OCI-LY1 (cell line): ENCODE results near the gene WWC2.

Experiments used
- H2AFZ ChIP-seq: fragments of 200-600 bp; sonication (generic), shearing (Covaris generic); 2 replicates; pipeline ENCODE4 v1.6.0; 2014; ENCODE audit warnings: antibody characterized with exemption, mild to moderate bottlenecking, low read length
- H3F3A ChIP-seq: fragments of 200-600 bp; sonication (generic), shearing (Covaris generic); 2 replicates; pipeline ENCODE4 v1.6.0; 2014; ENCODE audit warnings: mild to moderate bottlenecking, antibody characterized with exemption, low read length, moderate library complexity; ENCODE audit not compliant: insufficient read depth
- H3K27ac ChIP-seq: fragments of 200-600 bp; sonication (generic); 2 replicates; pipeline ENCODE4 v1.5.1; 2014; ENCODE audit warnings: low read length, mixed run types, mild to moderate bottlenecking, low read depth; ENCODE audit not compliant: poor library complexity, severe bottlenecking
- H3K27me3 ChIP-seq: fragments of 200-600 bp; sonication (generic); 2 replicates; pipeline ENCODE4 v1.6.0; 2014; ENCODE audit warnings: antibody characterized with exemption, mild to moderate bottlenecking, low read length, moderate library complexity; ENCODE audit not compliant: insufficient read depth
- H3K36me3 ChIP-seq: fragments of 200-600 bp; sonication (generic); 2 replicates; pipeline ENCODE4 v1.6.1; 2014; ENCODE audit warnings: mild to moderate bottlenecking, antibody characterized with exemption, low read length, moderate library complexity, mixed read lengths; ENCODE audit not compliant: insufficient read depth
- H3K4me1 ChIP-seq: fragments of 200-600 bp; sonication (generic); 2 replicates; pipeline ENCODE4 v1.5.1; 2014; ENCODE audit warnings: mild to moderate bottlenecking, low read length, moderate library complexity; ENCODE audit not compliant: insufficient read depth, severe bottlenecking
- H3K4me2 ChIP-seq: fragments of 200-600 bp; sonication (generic), shearing (Covaris generic); 2 replicates; pipeline ENCODE4 v1.6.1; 2014; ENCODE audit warnings: low read length
- H3K4me3 ChIP-seq: fragments of 200-600 bp; sonication (generic); 2 replicates; pipeline ENCODE4 v1.5.1; 2014; ENCODE audit warnings: low read length, low read depth, mild to moderate bottlenecking, mixed read lengths; ENCODE audit not compliant: poor library complexity, severe bottlenecking
- H3K79me2 ChIP-seq: fragments of 200-600 bp; shearing (Covaris generic); 2 replicates; pipeline ENCODE4 v1.6.1; 2016; ENCODE audit warnings: mixed run types, low read length, mixed read lengths; ENCODE audit not compliant: insufficient read depth
- H3K9ac ChIP-seq: fragments of 200-600 bp; sonication (generic), shearing (Covaris generic); 2 replicates; pipeline ENCODE4 v1.6.1; 2014; ENCODE audit warnings: mild to moderate bottlenecking, low read length, mixed read lengths
- H3K9me2 ChIP-seq: fragments of 200-600 bp; sonication (generic), shearing (Covaris generic); 2 replicates; pipeline ENCODE4 v1.6.1; 2014; ENCODE audit warnings: low read depth, mild to moderate bottlenecking, low read length, mixed read lengths
- H3K9me3 ChIP-seq: fragments of 200-600 bp; shearing (Covaris generic); 2 replicates; pipeline ENCODE4 v1.6.1; 2014; ENCODE audit warnings: low read length, mixed read lengths
- H4K20me1 ChIP-seq: fragments of 200-600 bp; sonication (generic), shearing (Covaris generic); 2 replicates; pipeline ENCODE4 v1.6.0; 2016; ENCODE audit warnings: mild to moderate bottlenecking, low read length; ENCODE audit not compliant: insufficient read depth
- EZH2 ChIP-seq: fragments of 200-600 bp; sonication (generic), shearing (Covaris generic); IDR thresholded peaks from 2 replicates; pipeline ENCODE4 v1.8.0; 2017; ENCODE audit warnings: borderline replicate concordance, mixed run types, mild to moderate bottlenecking, antibody characterized with exemption, low read length, moderate library complexity, mixed read lengths
- TF ChIP-seq, protein P1 (sequence below): fragments of 200-600 bp; sonication (generic), shearing (Covaris generic); IDR thresholded peaks from 2 replicates; pipeline ENCODE4 v1.5.1; 2017; ENCODE audit warnings: mild to moderate bottlenecking, antibody characterized with exemption, low read length, moderate library complexity, mixed read lengths

WWC2 gene

DNA sequence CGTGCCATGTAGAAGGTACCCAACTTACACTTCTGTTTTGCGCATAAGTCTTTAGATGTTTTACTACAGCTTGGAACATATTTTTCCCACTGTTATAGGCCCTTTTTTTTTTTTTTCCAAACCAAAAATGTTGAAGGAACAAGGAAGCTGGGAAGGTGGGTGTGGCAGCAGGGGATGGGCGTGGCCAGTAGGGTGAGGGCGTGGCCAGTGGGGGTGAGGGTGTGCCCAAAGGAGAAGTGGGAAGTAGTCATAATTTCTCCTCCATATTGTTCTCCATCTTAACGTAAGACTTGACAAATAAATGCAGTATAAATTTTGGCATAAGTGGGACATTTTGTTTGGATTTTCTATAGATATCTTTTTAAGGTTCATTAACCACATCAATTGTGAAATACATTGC lies 190.6 kb downstream of the WWC2 start:
- no peaks in the 10 kb centered on the region for H3K27me3 ChIP-seq
- no peaks in the 10 kb centered on the region for H4K20me1 ChIP-seq
- no peak overlapping the region for H3K4me3 ChIP-seq
- H2AFZ ChIP-seq: no peak overlapping the region
- H3K4me2 ChIP-seq: no peak overlapping the region
- no peaks in the 10 kb centered on the region for H3K4me1 ChIP-seq
- H3K9me2 ChIP-seq: no peaks in the 10 kb centered on the region
- no peaks in the 10 kb centered on the region for H3K79me2 ChIP-seq
- no peaks in the 10 kb centered on the region for H3K36me3 ChIP-seq
- TF ChIP-seq EZH2: no peak
- no peaks in the 10 kb centered on the region for H3F3A ChIP-seq
- H3K9me3 ChIP-seq: no peaks in the 10 kb centered on the region
- H3K9ac ChIP-seq: no peak overlapping the region
- no peak overlapping the region for H3K27ac ChIP-seq

DNA sequence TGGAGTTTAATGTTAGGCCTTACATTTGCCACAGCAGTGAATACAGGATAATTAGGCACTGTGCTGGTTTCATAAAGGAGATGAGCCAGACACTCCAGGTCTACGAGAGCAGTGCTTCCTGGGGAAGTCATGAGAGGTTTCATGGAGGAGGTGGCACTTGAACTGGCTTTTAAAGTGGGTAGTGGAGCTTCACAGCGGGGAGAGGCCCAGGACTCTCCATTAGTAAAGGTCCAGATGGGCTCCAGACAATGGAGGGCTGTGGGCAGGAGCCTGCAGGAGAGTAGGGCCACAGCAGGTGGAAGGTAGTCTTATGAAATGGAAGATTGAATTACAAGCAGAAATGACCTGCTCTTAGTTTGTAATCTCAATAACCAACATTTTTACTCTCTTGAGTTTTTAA lies 192.0 kb downstream of the WWC2 start:
- Histone ChIP-seq H3K79me2 (no peaks in the 10 kb centered on the region), H3K4me1 (no peaks in the 10 kb centered on the region), H2AFZ (no peak overlapping the region), H4K20me1 (no peaks in the 10 kb centered on the region), H3K4me2 (no peak overlapping the region), H3F3A (no peaks in the 10 kb centered on the region), H3K27ac (no peak overlapping the region), H3K9ac (no peak overlapping the region), H3K9me2 (no peaks in the 10 kb centered on the region), H3K4me3 (no peak overlapping the region), H3K36me3 (no peaks in the 10 kb centered on the region), H3K27me3 (no peaks in the 10 kb centered on the region), H3K9me3 (no peaks in the 10 kb centered on the region)
- TF ChIP-seq, protein P1, sequence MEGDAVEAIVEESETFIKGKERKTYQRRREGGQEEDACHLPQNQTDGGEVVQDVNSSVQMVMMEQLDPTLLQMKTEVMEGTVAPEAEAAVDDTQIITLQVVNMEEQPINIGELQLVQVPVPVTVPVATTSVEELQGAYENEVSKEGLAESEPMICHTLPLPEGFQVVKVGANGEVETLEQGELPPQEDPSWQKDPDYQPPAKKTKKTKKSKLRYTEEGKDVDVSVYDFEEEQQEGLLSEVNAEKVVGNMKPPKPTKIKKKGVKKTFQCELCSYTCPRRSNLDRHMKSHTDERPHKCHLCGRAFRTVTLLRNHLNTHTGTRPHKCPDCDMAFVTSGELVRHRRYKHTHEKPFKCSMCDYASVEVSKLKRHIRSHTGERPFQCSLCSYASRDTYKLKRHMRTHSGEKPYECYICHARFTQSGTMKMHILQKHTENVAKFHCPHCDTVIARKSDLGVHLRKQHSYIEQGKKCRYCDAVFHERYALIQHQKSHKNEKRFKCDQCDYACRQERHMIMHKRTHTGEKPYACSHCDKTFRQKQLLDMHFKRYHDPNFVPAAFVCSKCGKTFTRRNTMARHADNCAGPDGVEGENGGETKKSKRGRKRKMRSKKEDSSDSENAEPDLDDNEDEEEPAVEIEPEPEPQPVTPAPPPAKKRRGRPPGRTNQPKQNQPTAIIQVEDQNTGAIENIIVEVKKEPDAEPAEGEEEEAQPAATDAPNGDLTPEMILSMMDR: no peak
- no peak for TF ChIP-seq EZH2

DNA sequence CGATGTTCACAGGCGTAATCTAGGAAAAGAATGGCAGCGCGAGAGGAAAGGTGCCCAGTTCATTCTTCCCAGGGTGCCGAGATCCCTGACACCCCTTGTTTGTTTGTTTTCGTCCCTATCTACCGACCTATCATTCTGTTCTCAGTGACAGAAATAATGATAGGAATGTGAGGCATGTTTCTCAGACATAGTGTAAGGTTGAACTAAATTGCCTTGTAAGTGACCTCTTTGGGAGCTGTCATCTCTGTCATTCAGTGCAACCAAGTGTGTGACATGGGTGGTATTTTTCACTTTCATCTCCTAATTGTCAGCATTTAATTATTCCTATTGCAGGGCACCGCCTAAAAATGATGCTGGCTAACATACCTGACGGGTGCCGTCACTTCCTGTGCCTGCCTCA lies 196.7 kb downstream of the WWC2 start:
- no peak overlapping the region for H3K27ac ChIP-seq
- H3K4me1 ChIP-seq: no peaks in the 10 kb centered on the region
- H3K9ac ChIP-seq: no peak overlapping the region
- no peaks in the 10 kb centered on the region for H3K79me2 ChIP-seq
- TF ChIP-seq, protein P1: no peak
- TF ChIP-seq EZH2: no peak
- no peaks in the 10 kb centered on the region for H3K9me2 ChIP-seq
- no peak overlapping the region for H3K4me3 ChIP-seq
- no peaks in the 10 kb centered on the region for H4K20me1 ChIP-seq
- no peaks in the 10 kb centered on the region for H3F3A ChIP-seq
- H3K4me2 ChIP-seq: no peak overlapping the region
- no peaks in the 10 kb centered on the region for H3K36me3 ChIP-seq
- H3K9me3 ChIP-seq: no peaks in the 10 kb centered on the region
- H3K27me3 ChIP-seq: no peaks in the 10 kb centered on the region
- no peak overlapping the region for H2AFZ ChIP-seq

DNA sequence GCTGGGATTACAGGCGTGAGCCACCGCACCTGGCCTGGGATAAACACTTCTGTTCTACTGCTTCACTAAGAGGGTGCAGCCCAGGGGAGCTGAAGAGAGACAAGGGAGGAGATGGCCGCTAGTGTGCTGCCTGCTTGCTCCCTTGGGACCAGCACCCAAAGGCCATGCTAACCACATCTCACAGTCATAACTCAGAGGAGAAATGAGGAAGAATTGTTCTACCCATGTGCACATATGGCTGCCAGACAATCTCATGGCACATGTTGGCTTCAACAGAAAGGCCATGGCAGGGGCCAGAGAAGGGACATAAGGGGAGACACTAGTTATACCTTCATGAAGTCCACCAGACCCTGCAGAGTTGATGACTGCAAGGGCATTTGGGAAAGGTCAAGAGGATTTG lies 198.6 kb downstream of the WWC2 start:
- no peaks in the 10 kb centered on the region for H3K9me2 ChIP-seq
- no peaks in the 10 kb centered on the region for H3K27me3 ChIP-seq
- no peaks in the 10 kb centered on the region for H3K4me1 ChIP-seq
- H3K4me2 ChIP-seq: no peak overlapping the region
- no peaks in the 10 kb centered on the region for H3K36me3 ChIP-seq
- no peak overlapping the region for H2AFZ ChIP-seq
- TF ChIP-seq, protein P1: no peak
- no peak for TF ChIP-seq EZH2
- no peaks in the 10 kb centered on the region for H3K79me2 ChIP-seq
- H3F3A ChIP-seq: no peaks in the 10 kb centered on the region
- no peaks in the 10 kb centered on the region for H3K9me3 ChIP-seq
- no peak overlapping the region for H3K9ac ChIP-seq
- no peak overlapping the region for H3K4me3 ChIP-seq
- no peaks in the 10 kb centered on the region for H4K20me1 ChIP-seq
- H3K27ac ChIP-seq: no peak overlapping the region
